RPMI7951 (cell line): ENCODE measurements around the gene WDR48. TPM values are rescaled to one million over a fixed set of nuclear protein-coding genes. Genes with fewer than 3 reads are reported as not detected.

Experiments
- DNase-seq: peaks from one replicate; pipeline ENCODE4 v3.0.0-alpha.2; 2012; ENCODE audit warnings: low read depth
- total RNA-seq: library from RNA; depleted of rRNA; stranded (reverse); fragments of >200 nt; shearing (Covaris generic); gene quantifications from 2 replicates; pipeline ENCODE4 v1.2.3, GENCODE V29; 2014; rRNA removed

Gene WDR48
- total RNA-seq, 1 experiment from 2014 or later, result 26.9 TPM

- DNase-seq, result no peak
Measured at GRCh38 chr3:39138804-39139415, 87.1 kb downstream of the WDR48 start.

- no peak for DNase-seq
Measured at GRCh38 chr3:39139442-39139841, 87.6 kb downstream of the WDR48 start.

GRCh38 chr3:39140341-39140971 lies 88.6 kb downstream of the WDR48 start:
- no peak for DNase-seq

GRCh38 chr3:39141171-39141995 lies 89.6 kb downstream of the WDR48 start:
- DNase-seq, result no peak

- DNase-seq, result no peak
Measured at GRCh38 chr3:39142067-39142466, 90.3 kb downstream of the WDR48 start.

GRCh38 chr3:39143051-39143885 lies 91.5 kb downstream of the WDR48 start:
- no peak for DNase-seq

- peak; percentile 35 for DNase-seq
Measured at GRCh38 chr3:39144095-39144747, 92.4 kb downstream of the WDR48 start.

- no peak for DNase-seq
Measured at GRCh38 chr3:39144748-39145380, 93.0 kb downstream of the WDR48 start.

GRCh38 chr3:39146083-39146501 lies 94.3 kb downstream of the WDR48 start:
- no peak for DNase-seq

Other genes starting within 250 kb of the WDR48 start
- not detected in 2 replicates for gene SCN10A, start 235.8 kb upstream of the WDR48 start, total RNA-seq
- not detected in 2 replicates for gene SCN11A, start 72 bp upstream of the WDR48 start, total RNA-seq
- gene GORASP1, start 55.6 kb downstream of the WDR48 start, total RNA-seq, result 27.9 and 29.2 TPM in 2 replicates
- 0.60 and 1.2 TPM in 2 replicates for gene TTC21A, start 55.7 kb downstream of the WDR48 start, total RNA-seq
- gene CSRNP1, start 101.6 kb downstream of the WDR48 start, total RNA-seq, result 7.4 and 8.2 TPM in 2 replicates
- 0.12 TPM in 1 of 2 replicates, not detected in the other for gene XIRP1, start 140.6 kb downstream of the WDR48 start, total RNA-seq
- gene CX3CR1, start 228.0 kb downstream of the WDR48 start, total RNA-seq, result under 0.01 TPM in 1 of 2 replicates, not detected in the other